GM23248 (cell line): ENCODE measurements around the gene POMGNT1.

Experiments
- EZH2 ChIP-seq: fragments of 200-600 bp; sonication (generic); IDR thresholded peaks from 2 replicates; pipeline ENCODE4 v1.6.1; 2018; ENCODE audit warnings: antibody characterized with exemption, mild to moderate bottlenecking; ENCODE audit not compliant: insufficient read depth, poor library complexity, severe bottlenecking
- EZH2phosphoT487 ChIP-seq: fragments of 200-600 bp; sonication (generic); IDR thresholded peaks from 2 replicates; pipeline ENCODE4 v1.6.1; 2018; ENCODE audit warnings: antibody characterized with exemption, moderate library complexity, mild to moderate bottlenecking, low read depth; ENCODE audit not compliant: insufficient read depth

DNA sequence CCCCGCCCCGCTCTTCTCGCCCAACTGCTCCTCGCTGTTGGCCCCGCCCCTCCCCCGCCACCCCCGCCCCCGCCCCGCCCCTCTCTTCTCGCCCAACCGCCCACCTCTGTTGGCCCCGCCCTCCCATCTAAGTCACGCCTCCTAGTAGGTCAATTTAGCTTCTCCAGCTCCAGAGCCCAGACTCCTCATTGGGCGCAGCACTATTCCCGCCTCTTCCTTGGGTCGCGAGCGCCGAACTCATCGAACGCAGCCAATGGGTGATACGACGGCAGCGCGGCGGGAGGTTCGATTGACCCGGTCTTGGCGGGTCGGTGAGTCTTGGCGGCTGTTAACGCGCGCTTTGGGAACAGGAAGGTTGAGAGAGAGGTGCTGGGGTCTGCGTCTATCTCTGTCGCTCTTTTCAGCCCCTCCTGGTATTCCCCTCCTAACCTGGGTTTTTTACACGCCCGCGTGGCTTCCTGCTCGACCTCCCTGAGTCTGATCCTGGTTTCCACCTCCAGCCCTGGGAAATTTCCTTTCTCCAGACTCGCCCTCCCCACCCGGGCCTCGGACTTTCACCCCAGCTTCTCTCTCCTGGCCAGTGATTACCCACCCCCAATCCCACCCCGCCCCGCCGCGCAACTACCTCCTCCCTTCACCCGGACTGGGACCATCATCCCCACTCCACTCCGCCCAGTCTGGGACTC lies 49.3 kb upstream of the POMGNT1 start, which contains the start of gene RAD54L:
- TF ChIP-seq EZH2: no peak
- no peak for TF ChIP-seq EZH2phosphoT487
